PC-3 (cell line): Measurements from ENCODE around the gene APBA2.

Experiments
- CTCF ChIP-seq: fragments of 300-600 bp; sonication (generic); conservative IDR thresholded peaks from 2 replicates; pipeline ENCODE4 v1.5.1; 2017; ENCODE audit warnings: antibody characterized with exemption, low read depth, mild to moderate bottlenecking, low read length
- EZH2 ChIP-seq: fragments of 300-600 bp; sonication (generic); IDR thresholded peaks from one replicate; pipeline ENCODE4 v1.6.1; 2017; ENCODE audit warnings: antibody characterized with exemption, mild to moderate bottlenecking, low read length; ENCODE audit not compliant: unreplicated experiment
- EZH2phosphoT487 ChIP-seq: fragments of 300-600 bp; sonication (generic); IDR thresholded peaks from 2 replicates; pipeline ENCODE4 v1.6.1; 2018; ENCODE audit warnings: mild to moderate bottlenecking, antibody characterized with exemption, low read length, borderline replicate concordance

GRCh38 chr15:28957606-28958498 lies 72.1 kb downstream of the APBA2 start:
- TF ChIP-seq CTCF (no peak), EZH2 (no peak), EZH2phosphoT487 (no peak)
